Vagina (tissue), 2 donors: ENCODE data around the gene AJAP1.

Experiments
- POLR2A ChIP-seq, 2 donors: fragments of 450-650 bp; IDR thresholded peaks; one replicate each; pipeline ENCODE4 v1.6.1; 2017; ENCODE audit warnings: antibody characterized with exemption in 2 of 2, mild to moderate bottlenecking in 2 of 2, moderate library complexity in 2 of 2
- POLR2AphosphoS5 ChIP-seq, 2 donors: sonication (generic); formaldehyde crosslinking; IDR thresholded peaks; one replicate each; pipeline ENCODE4 v1.9.0; 2017; ENCODE audit warnings: antibody characterized with exemption in 2 of 2, mild to moderate bottlenecking in 2 of 2, low read depth in 1 of 2; ENCODE audit not compliant: insufficient read depth in 1 of 2
- TF ChIP-seq, protein P1 (sequence below), 3 experiments: fragments of 450-650 bp in 2 of 3; fragments of 200-600 bp in 1 of 3; sonication (generic) in 1 of 3; IDR thresholded peaks; one replicate each; pipeline ENCODE4 v1.5.1; 2017 to 2019; ENCODE audit warnings: antibody characterized with exemption in 3 of 3, mild to moderate bottlenecking in 2 of 3, moderate library complexity in 2 of 3

DNA sequence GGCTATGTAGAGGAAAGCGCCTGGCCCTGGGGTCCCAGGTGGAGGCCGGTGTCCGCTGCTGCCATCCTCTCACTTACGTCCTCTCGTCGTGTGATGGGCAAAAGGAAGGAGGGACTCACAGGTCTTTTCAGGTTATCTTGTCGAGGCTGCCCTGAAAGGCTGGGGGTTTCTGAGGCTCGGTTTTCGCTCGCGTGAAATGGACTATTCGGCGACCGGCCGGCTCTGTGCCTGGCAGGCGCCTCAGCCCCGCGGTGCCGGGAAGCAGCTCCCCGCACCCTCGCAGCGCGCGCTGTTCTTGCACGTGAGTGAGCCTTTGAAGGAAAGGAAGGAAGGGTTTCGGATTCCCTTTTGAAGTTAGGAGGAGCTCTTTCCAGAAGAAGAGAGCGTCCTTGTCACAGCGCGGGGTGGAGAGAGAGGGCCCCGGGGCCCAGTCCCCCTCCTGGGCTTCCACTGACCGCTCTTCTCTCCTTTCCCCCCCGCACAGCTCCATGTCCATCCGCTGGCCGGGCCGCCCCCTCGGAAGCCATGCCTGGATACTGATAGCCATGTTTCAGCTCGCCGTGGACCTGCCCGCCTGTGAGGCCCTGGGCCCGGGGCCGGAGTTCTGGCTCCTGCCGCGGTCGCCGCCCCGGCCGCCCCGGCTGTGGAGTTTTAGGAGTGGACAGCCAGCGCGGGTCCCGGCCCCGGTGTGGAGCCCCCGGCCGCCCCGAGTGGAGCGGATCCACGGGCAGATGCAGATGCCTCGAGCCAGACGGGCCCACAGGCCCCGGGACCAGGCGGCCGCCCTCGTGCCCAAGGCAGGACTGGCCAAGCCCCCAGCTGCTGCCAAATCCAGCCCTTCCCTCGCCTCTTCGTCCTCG is 57.2 kb downstream of the AJAP1 start:
- TF ChIP-seq, protein P1, sequence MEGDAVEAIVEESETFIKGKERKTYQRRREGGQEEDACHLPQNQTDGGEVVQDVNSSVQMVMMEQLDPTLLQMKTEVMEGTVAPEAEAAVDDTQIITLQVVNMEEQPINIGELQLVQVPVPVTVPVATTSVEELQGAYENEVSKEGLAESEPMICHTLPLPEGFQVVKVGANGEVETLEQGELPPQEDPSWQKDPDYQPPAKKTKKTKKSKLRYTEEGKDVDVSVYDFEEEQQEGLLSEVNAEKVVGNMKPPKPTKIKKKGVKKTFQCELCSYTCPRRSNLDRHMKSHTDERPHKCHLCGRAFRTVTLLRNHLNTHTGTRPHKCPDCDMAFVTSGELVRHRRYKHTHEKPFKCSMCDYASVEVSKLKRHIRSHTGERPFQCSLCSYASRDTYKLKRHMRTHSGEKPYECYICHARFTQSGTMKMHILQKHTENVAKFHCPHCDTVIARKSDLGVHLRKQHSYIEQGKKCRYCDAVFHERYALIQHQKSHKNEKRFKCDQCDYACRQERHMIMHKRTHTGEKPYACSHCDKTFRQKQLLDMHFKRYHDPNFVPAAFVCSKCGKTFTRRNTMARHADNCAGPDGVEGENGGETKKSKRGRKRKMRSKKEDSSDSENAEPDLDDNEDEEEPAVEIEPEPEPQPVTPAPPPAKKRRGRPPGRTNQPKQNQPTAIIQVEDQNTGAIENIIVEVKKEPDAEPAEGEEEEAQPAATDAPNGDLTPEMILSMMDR (IDR thresholded peaks at IDR 0.05) = no peak
- no peak for TF ChIP-seq POLR2A (IDR thresholded peaks at IDR 0.05)
- no peak for TF ChIP-seq POLR2AphosphoS5 (IDR thresholded peaks at IDR 0.05; ENCODE audit: insufficient read depth in 1 of 2, low read depth in 1 of 2)
